ENCODE measurements around the gene PRR20G.
"Not testable (repeated sequence)": the region's sequence is repeated elsewhere in the genome, so short reads cannot be mapped to it uniquely, and the experiment has no call there.

The PRR20G gene

DNA sequence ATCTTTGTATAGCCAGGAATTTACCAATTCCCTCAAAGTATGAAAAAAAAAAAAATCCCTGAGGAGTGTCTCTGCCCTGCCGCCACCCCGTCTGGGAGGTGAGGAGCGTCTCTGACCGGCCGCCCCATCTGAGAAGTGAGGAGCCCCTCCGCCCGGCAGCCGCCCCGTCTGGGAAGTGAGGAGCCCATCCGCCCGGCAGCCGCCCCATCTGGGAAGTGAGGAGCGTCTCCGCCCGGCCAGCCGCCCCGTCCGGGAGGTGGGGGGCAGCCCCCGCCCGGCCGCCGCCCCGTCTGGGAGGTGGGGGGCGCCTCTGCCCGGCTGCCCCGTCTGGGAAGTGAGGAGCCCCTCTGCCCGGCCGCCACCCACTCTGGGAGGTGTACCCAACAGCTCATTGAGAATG is 21.0 kb upstream of the PRR20G start:
- not testable (repeated sequence) for H3K4me3 Mint-ChIP-seq; H3K9me3 Mint-ChIP-seq (ENCODE audit: low read depth); H3K36me3 Mint-ChIP-seq; H3K27ac Mint-ChIP-seq; H3K4me1 Mint-ChIP-seq (ENCODE audit: low read depth); H3K27me3 Mint-ChIP-seq

- Mint-ChIP-seq H3K27me3 (peaks cover 6% of the 10 kb centered on the region), H3K36me3 (no peaks in the 10 kb centered on the region), H3K4me3 (no peak overlapping the region), H3K27ac (no peak overlapping the region), H3K9me3 (ENCODE audit: low read depth) (no peaks in the 10 kb centered on the region), H3K4me1 (ENCODE audit: low read depth) (no peaks in the 10 kb centered on the region)
Observed at GRCh38 chr3:127307916-127308315, 20.1 kb upstream of the PRR20G start.

- peaks cover 6% of the 10 kb centered on the region for H3K27me3 Mint-ChIP-seq
- H3K36me3 Mint-ChIP-seq = no peaks in the 10 kb centered on the region
- no peak overlapping the region for H3K4me3 Mint-ChIP-seq
- no peaks in the 10 kb centered on the region for H3K4me1 Mint-ChIP-seq (ENCODE audit: low read depth)
- no peak overlapping the region for H3K27ac Mint-ChIP-seq
- no peaks in the 10 kb centered on the region for H3K9me3 Mint-ChIP-seq (ENCODE audit: low read depth)
Observed at GRCh38 chr3:127307112-127307835, 19.4 kb upstream of the PRR20G start.

DNA sequence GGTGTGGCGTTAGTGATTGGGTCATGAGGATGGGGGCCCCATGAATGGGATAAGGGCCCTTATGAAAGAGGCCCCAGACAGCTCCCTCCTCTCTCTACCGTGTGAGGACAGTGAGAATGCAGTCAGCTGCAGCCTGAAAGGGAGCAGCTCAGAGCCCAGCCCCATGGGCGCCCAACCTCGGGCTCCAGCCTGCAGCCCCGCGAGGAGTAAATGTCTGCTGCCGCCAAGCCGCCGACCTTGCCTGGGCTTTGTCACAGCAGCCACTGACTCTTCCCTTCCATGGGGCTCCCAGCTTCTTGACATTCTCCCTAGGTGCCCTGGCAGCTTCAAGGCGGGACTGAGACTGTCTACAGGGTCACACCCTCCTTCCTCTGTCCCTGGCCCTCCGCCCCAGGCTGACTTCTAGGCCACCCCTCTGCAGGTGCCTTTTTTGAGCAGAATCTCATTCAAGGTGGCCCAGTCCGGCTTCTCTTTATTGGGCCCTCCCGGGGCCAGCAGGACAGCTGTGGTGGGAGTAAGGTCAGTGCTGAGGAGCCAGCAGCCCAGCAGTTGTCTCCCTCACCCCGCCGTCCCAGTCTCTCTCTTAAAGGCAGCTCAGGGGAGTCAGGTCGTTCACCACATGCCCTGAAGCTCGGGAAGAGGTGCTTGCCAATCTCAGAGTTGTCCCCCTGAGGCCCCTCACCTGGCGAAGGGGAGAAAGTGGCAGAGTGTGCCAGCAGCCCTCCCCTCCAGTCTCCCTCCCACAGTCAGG is 18.7 kb upstream of the PRR20G start:
- H3K4me1 Mint-ChIP-seq (ENCODE audit: low read depth) = no peaks in the 10 kb centered on the region
- no peaks in the 10 kb centered on the region for H3K36me3 Mint-ChIP-seq
- H3K27ac Mint-ChIP-seq = no peak overlapping the region
- H3K4me3 Mint-ChIP-seq = no peak overlapping the region
- H3K9me3 Mint-ChIP-seq (ENCODE audit: low read depth) = no peaks in the 10 kb centered on the region
- H3K27me3 Mint-ChIP-seq = peaks cover 6% of the 10 kb centered on the region

- Mint-ChIP-seq H3K9me3 (ENCODE audit: low read depth) (no peaks in the 10 kb centered on the region), H3K4me1 (ENCODE audit: low read depth) (no peaks in the 10 kb centered on the region), H3K27ac (no peak overlapping the region), H3K4me3 (no peak overlapping the region), H3K27me3 (peaks cover 7% of the 10 kb centered on the region), H3K36me3 (no peaks in the 10 kb centered on the region)
Observed at GRCh38 chr3:127305499-127306060, 17.7 kb upstream of the PRR20G start.

DNA sequence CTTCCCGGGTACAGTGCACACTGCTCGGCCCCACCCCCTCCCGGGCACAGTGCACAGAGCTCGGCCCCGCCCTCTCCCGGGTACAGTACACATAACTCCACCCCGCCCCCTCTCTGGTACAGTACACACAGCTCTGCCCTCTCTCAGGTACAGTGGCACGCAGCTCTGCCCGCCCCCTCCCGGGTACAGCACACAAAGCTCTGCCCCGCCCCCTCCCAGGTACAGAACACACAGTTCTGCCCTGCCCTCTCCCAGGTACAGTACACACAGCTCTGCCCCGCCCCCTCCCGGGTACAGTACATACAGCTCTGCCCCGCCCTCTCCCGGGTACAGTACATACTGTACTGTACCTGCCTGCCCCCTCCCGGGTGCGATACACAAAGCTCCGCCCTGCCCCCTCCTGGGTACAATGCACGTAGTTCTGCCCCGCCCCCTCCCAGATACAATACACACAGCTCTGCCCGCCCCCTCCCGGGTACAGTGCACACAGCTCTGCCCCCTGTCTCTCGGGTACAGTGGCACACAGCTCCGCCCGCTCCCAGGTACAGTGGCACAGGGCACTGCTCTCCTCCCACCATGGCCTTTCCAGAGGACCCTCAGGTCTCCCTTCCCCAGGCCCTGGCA is 16.4 kb upstream of the PRR20G start:
- Mint-ChIP-seq H3K4me3 (no peak overlapping the region), H3K36me3 (no peaks in the 10 kb centered on the region), H3K27me3 (peaks cover 8% of the 10 kb centered on the region), H3K27ac (no peak overlapping the region), H3K4me1 (ENCODE audit: low read depth) (no peaks in the 10 kb centered on the region), H3K9me3 (ENCODE audit: low read depth) (no peaks in the 10 kb centered on the region)

GRCh38 chr3:127299276-127299675 is 11.4 kb upstream of the PRR20G start:
- Mint-ChIP-seq H3K9me3 (ENCODE audit: low read depth) (no peaks in the 10 kb centered on the region), H3K36me3 (no peaks in the 10 kb centered on the region), H3K4me1 (ENCODE audit: low read depth) (no peaks in the 10 kb centered on the region), H3K27me3 (peaks cover 6% of the 10 kb centered on the region), H3K27ac (no peak overlapping the region), H3K4me3 (no peak overlapping the region)

- peaks cover 6% of the 10 kb centered on the region for H3K27me3 Mint-ChIP-seq
- no peak overlapping the region for H3K4me3 Mint-ChIP-seq
- no peak overlapping the region for H3K27ac Mint-ChIP-seq
Observed at GRCh38 chr3:127296959-127297358, 9.1 kb upstream of the PRR20G start.

DNA sequence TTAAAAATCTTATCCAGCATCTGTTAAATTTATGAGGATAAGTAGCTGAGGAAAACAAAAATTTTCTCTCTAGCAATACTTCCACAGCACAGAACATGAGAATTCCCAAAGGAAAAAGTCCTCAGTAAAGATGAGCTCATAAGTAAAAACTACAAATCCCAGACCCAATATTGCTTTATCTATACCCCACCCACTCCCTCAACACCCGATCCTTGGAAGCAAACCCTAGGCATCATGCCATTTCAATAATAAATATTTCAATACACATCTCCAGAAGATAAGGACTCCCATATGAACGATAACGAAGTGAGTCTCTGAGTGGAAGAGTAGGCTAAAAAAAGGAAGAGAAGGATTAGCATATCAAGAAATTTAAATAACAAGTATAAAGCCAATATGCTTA is 8.3 kb upstream of the PRR20G start:
- no peaks in the 10 kb centered on the region for H3K4me1 Mint-ChIP-seq (ENCODE audit: low read depth)
- peaks cover 6% of the 10 kb centered on the region for H3K27me3 Mint-ChIP-seq
- no peak overlapping the region for H3K27ac Mint-ChIP-seq
- no peaks in the 10 kb centered on the region for H3K9me3 Mint-ChIP-seq (ENCODE audit: low read depth)
- H3K4me3 Mint-ChIP-seq = no peak overlapping the region
- no peaks in the 10 kb centered on the region for H3K36me3 Mint-ChIP-seq

More at GRCh38 chr3:127296959-127297358, 9.1 kb upstream of the PRR20G start:
- H3K4me1 Mint-ChIP-seq (ENCODE audit: low read depth) = no peaks in the 10 kb centered on the region
- H3K9me3 Mint-ChIP-seq (ENCODE audit: low read depth) = no peaks in the 10 kb centered on the region
- no peaks in the 10 kb centered on the region for H3K36me3 Mint-ChIP-seq

DNA sequence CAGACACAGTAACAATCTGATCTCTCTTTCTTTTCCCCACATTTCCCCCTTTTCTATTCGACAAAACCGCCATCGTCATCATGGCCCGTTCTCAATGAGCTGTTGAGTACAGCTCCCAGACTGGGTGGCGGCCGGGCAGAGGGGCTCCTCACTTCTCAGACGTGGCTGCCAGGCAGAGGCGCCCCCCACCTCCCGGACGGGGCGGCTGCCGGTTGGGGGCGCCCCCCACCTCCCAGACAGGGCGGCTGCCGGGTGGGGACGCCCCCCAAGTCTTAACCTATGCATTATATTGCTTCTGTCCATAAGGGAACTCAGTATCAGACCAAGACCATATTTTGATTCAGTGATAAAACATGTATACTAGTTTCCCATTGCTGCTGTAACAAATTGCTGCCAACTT is 5.8 kb upstream of the PRR20G start:
- H3K9me3 Mint-ChIP-seq (ENCODE audit: low read depth); H3K27me3 Mint-ChIP-seq; H3K36me3 Mint-ChIP-seq: not testable (repeated sequence)

DNA sequence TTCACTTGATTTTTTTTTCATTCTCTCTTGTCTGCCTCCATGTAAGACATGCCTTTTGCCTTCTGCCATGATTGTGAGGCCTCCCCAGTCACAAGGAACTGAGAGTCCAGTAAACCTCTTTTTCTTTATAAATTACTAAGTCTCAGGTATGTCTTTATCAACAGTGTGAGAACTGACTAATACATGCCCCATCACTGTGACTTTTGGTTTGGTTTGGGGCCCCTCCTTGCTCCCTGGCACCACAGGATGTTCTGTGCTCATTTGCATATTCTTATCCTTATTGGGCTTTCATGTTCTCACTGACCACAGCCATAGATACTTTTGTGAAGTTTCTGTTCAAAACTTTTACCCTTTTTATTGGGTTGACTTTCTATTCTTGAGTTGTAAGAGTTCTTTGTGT is 3.8 kb upstream of the PRR20G start:
- peaks cover 8% of the 10 kb centered on the region for H3K27me3 Mint-ChIP-seq
- H3K27ac Mint-ChIP-seq = no peak overlapping the region
- no peaks in the 10 kb centered on the region for H3K36me3 Mint-ChIP-seq
- no peak overlapping the region for H3K4me3 Mint-ChIP-seq
- peaks cover 6% of the 10 kb centered on the region for H3K9me3 Mint-ChIP-seq (ENCODE audit: low read depth)
- H3K4me1 Mint-ChIP-seq (ENCODE audit: low read depth) = no peaks in the 10 kb centered on the region

More for the DNA sequence above, 5.8 kb upstream of the PRR20G start:
- H3K4me1 Mint-ChIP-seq (ENCODE audit: low read depth); H3K27ac Mint-ChIP-seq; H3K4me3 Mint-ChIP-seq: not testable (repeated sequence)

- Mint-ChIP-seq H3K9me3 (ENCODE audit: low read depth) (peaks cover 10% of the 10 kb centered on the region), H3K4me1 (ENCODE audit: low read depth) (no peaks in the 10 kb centered on the region), H3K4me3 (no peak overlapping the region), H3K27me3 (peaks cover 8% of the 10 kb centered on the region), H3K27ac (no peak overlapping the region), H3K36me3 (no peaks in the 10 kb centered on the region)
Observed at GRCh38 chr3:127291114-127291513, 3.3 kb upstream of the PRR20G start.

GRCh38 chr3:127289706-127290575 is 2.1 kb upstream of the PRR20G start:
- no peak overlapping the region for H3K27ac Mint-ChIP-seq
- no peak overlapping the region for H3K4me3 Mint-ChIP-seq
- peaks cover 10% of the 10 kb centered on the region for H3K9me3 Mint-ChIP-seq (ENCODE audit: low read depth)
- H3K27me3 Mint-ChIP-seq = peaks cover 5% of the 10 kb centered on the region
- H3K36me3 Mint-ChIP-seq = no peaks in the 10 kb centered on the region
- H3K4me1 Mint-ChIP-seq (ENCODE audit: low read depth) = no peaks in the 10 kb centered on the region

DNA sequence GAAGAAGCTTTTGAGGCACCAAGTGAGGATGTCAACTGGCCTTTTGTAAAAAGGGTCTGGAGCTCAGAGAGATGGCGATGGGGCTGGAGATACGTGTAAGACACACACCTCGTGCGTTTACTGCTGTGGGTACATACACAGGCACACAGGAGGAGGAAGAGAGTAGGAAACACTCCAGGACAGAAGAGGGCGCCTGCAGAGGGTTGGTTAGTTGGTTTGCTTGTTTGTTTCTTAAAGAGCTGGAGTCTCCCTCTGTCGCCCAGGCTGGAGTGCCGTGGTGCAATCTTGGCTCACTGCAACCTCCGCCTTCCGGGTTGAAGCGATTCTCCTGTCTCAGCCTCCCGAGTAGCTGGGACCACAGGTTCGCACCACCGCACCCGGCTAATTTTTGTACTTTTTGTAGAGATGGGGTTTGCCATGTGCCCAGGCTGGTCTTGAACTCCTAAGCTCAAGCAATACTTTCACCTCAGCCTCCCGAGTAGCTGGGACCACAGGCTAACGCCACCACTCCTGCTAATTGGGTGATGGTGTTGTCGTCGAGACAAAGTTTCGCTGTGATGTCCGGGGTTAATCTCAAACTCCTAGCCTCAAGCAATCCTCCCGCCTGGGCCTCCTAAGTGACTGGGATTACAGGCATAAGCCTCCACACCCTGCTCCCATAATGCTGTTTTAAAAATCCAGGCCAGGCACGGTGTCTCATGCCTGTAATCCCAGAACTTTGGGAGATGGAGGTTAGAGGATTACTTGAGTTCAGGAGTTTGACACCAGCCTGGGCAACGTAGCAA is 1.3 kb upstream of the PRR20G start:
- H3K36me3 Mint-ChIP-seq = no peaks in the 10 kb centered on the region
- H3K4me3 Mint-ChIP-seq = no peak overlapping the region
- no peaks in the 10 kb centered on the region for H3K4me1 Mint-ChIP-seq (ENCODE audit: low read depth)
- H3K27ac Mint-ChIP-seq = no peak overlapping the region
- H3K9me3 Mint-ChIP-seq (ENCODE audit: low read depth) = peaks cover 10% of the 10 kb centered on the region
- H3K27me3 Mint-ChIP-seq = peaks cover 3% of the 10 kb centered on the region
